Measurements from ENCODE around the gene RBPJ.

DNA sequence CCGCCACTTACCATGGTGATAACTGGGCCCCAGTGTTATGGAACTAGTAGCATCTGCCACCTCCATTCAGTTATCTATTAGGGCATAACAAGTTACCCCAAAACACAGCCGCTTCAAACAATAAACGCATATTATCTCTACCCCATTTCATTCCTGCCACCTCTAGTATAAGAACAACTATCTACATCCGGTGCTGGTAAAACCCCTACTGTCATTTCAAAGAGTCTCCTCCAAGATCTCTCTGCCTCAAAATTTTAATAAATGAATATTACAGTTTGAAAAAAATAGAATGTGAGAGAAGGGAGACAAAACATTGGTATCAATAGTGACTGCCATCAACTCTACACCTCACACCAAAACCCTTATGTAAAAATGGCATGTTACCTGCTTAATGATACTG, 35.5 kb upstream of the RBPJ start:
- TF ChIP-seq POLR2A (IDR thresholded peaks at IDR 0.05) = no peak
- TF ChIP-seq, protein P1, sequence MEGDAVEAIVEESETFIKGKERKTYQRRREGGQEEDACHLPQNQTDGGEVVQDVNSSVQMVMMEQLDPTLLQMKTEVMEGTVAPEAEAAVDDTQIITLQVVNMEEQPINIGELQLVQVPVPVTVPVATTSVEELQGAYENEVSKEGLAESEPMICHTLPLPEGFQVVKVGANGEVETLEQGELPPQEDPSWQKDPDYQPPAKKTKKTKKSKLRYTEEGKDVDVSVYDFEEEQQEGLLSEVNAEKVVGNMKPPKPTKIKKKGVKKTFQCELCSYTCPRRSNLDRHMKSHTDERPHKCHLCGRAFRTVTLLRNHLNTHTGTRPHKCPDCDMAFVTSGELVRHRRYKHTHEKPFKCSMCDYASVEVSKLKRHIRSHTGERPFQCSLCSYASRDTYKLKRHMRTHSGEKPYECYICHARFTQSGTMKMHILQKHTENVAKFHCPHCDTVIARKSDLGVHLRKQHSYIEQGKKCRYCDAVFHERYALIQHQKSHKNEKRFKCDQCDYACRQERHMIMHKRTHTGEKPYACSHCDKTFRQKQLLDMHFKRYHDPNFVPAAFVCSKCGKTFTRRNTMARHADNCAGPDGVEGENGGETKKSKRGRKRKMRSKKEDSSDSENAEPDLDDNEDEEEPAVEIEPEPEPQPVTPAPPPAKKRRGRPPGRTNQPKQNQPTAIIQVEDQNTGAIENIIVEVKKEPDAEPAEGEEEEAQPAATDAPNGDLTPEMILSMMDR (IDR thresholded peaks at IDR 0.05) = no peak

All from tibial nerve (tissue), 3 donors.